ENCODE measurements around the gene ZNF532.
"Not testable (repeated sequence)": the region's sequence is repeated elsewhere in the genome, so short reads cannot be mapped to it uniquely, and the experiment has no call there.

The ZNF532 gene

DNA sequence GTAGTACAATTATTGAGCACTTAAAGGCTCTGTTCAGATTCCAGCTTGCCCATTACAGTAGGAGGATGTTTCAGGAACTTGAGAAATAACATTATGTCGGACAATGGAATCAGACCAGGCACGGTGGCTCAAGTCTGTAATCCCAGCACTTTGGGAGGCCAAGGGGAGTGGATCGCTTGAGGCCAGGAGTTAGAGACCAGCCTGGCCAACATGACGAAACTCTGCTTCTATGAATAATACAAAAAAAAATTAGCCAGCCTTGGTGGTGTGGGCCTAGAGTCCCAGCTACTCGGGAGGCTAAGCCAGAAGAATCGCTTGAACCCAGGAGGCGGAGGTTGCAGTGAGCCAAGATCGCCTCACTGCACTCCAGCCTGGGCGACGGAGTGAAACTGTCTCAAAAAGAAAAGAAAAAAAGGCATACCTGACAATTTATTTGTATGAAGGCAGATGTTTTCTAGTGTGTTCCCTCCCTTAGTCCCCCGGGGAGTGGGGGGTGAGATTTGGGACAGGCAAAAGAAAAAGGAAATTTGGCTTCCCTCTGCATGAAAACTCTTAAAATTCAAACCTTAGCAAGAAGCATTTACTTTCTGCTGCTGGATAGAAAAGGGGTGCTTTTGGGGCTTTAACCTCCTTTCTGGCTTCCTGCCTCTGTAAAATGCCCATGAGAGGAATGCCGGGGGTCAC lies 13.7 kb upstream of the ZNF532 start:
- Histone ChIP-seq H3K27ac (no peak overlapping the region), H3K4me3 (no peak overlapping the region)
- no peak for DNase-seq (ENCODE audit: low spot score)

DNA sequence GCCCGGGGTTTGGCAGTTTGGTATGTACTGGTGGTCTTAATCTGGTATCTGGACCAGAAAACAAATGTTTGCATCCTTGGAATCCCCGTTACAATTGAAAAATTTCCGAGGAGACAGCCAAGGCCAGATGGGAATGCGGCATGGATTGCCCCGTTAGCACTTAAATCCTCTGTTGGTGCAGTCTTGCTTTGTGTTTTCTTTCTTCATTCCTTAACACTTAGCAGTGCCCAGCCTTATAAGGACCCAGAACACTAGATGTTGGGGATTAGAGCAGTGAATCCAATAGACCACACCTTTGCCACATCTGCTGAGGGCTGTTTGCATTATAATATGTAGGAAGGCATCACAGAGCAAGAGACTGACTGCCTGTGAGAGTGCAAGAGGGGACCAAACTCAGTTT lies 12.8 kb upstream of the ZNF532 start:
- no peak for DNase-seq (ENCODE audit: low spot score)
- TF ChIP-seq, protein P1, sequence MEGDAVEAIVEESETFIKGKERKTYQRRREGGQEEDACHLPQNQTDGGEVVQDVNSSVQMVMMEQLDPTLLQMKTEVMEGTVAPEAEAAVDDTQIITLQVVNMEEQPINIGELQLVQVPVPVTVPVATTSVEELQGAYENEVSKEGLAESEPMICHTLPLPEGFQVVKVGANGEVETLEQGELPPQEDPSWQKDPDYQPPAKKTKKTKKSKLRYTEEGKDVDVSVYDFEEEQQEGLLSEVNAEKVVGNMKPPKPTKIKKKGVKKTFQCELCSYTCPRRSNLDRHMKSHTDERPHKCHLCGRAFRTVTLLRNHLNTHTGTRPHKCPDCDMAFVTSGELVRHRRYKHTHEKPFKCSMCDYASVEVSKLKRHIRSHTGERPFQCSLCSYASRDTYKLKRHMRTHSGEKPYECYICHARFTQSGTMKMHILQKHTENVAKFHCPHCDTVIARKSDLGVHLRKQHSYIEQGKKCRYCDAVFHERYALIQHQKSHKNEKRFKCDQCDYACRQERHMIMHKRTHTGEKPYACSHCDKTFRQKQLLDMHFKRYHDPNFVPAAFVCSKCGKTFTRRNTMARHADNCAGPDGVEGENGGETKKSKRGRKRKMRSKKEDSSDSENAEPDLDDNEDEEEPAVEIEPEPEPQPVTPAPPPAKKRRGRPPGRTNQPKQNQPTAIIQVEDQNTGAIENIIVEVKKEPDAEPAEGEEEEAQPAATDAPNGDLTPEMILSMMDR (IDR thresholded peaks at IDR 0.05) = no peak
- Histone ChIP-seq H3K27ac (no peak overlapping the region), H3K4me3 (no peak overlapping the region)

More for the DNA sequence above, 13.7 kb upstream of the ZNF532 start:
- TF ChIP-seq, protein P1 (IDR thresholded peaks at IDR 0.05) = no peak

DNA sequence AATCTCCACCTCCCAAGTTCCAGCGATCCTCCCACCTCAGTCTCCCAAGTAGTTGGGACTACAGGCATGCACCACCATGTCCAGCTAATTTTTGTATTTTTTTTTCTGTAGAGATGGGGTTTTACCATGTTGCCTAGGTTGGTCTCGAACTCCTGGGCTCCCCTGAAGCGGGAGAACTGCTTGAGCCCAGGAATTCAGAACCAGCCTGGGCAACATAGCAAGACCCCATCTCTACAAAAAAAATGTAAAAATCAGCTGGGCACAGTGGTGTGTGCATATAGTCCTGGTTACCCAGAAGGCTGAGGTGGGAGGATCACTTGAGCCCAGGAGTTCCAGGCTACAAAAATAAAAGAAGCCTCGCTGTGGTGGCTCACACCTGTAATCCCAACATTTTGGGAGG lies 12.0 kb upstream of the ZNF532 start:
- H3K4me3 ChIP-seq = no peak overlapping the region
- DNase-seq (ENCODE audit: low spot score) = no peak
- no peak overlapping the region for H3K27ac ChIP-seq
- TF ChIP-seq, protein P1 (IDR thresholded peaks at IDR 0.05) = no peak

DNA sequence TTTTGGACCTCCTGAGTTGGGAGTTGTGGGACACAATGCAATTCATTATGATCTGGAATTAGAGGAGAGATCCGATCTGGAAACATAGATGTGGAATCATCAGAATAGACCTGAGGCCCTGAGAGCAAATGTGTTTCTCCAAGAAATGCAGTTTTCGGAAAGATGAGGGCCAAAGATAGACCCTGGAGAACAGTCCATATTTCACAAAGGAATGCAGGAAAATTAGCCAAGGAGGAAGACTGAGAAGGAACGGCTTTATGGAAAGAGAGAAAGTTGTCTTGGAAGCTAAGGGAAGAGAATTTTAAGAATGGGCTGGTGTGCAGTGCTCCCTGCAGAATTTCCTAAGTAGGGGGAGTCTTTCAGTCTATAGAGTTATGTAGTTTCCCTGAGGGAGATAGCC lies 11.1 kb upstream of the ZNF532 start:
- DNase-seq (ENCODE audit: low spot score) = no peak
- TF ChIP-seq, protein P1 (IDR thresholded peaks at IDR 0.05) = no peak
- H3K4me3 ChIP-seq = no peak overlapping the region
- H3K27ac ChIP-seq = no peak overlapping the region

DNA sequence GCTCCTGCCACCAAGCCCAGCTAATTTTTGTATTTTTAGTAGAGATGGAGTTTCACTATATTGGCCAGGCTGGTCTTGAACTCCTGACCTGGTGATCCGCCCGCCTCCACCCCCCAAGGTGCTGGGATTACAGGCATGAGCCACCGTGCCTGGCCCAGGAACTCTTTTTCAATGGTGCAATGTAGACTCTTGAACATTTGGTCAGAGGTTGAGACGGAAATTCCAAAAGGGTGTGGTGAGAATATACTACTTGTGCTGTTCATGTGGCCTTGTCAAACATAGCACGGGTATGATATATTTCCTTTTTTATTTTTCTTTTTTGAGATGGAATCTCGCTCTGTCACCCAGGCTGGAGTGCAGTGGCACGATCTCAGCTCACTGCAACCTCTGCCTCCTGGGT lies 9.2 kb upstream of the ZNF532 start:
- DNase-seq (ENCODE audit: low spot score); H3K4me3 ChIP-seq; H3K27ac ChIP-seq: not testable (repeated sequence)

DNA sequence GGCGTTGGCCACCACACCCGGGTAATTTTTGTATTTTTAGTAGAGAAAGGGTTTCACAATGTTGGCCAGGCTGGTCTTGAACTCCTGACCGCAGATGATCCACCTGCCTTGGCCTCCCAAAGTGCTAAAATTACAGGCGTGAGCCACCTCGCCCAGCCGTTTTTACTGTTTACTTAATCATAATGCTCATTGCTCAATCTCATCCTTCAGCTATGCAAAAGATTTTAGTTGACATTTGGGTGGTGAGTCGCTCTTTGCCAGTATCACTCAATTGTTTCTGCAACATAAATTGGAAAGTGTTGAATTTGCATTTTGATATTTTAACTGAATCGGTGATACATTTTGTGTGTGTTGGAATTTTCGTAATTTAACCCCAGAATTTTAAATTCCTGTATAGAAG lies 7.8 kb upstream of the ZNF532 start:
- no peak for DNase-seq (ENCODE audit: low spot score)

DNA sequence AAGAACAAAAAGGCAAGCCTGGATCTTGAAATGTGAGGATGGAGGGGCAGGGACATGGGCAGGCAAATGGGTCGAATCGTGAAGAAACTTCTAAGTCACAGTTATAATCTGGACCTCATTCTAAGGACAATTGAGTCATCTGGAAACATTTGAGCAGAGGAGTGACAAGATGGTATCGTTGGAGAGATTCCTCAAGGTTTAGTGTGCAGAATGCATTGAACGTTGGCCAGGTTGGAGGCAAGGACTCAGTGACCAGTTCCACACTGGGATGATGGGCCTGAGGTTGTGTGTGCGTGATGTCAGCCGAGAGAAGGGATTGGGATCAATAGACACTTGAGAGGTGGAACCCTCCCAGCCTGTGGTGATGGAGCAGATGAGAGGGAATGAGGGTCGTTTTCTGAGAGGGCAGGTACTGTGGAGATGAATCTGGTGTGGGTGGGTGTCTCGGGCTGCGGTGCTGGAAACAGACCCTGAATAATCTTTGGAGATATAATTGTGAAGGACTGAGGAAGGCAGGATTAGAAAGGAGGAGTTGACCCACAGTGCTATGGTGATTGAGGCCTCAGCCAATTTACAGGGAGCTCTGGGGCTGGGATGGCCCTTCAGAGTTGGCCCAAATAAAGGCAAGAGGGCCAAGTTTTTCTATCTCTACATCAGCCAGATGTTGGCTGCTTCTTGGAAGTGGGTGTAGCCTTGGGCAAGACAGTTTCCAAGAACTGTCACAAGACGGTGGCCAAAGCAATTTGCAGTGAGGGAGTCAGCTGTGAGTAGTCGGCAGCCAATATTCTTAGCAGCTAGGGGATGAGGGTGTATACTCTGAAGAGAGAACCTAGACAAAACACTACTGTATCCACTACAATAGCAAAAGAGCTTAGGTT lies 5.8 kb upstream of the ZNF532 start:
- TF ChIP-seq, protein P1 (IDR thresholded peaks at IDR 0.05) = no peak
- peak overlapping the region; percentile 15 to 59 for H3K27ac ChIP-seq
- H3K4me3 ChIP-seq = no peak overlapping the region
- DNase-seq (ENCODE audit: low spot score) = no peak

More for the DNA sequence above, 7.8 kb upstream of the ZNF532 start:
- no peak overlapping the region for H3K4me3 ChIP-seq
- TF ChIP-seq, protein P1 (IDR thresholded peaks at IDR 0.05) = no peak
- no peak overlapping the region for H3K27ac ChIP-seq

Data from coronary artery (tissue), 2 donors.